Activated CD8-positive, alpha-beta memory T cell treated with anti-CD3 and anti-CD28 coated beads for 24 hours (primary cell): ENCODE results near the gene UFSP2.

Experiments
- DNase-seq: peaks from one replicate; pipeline ENCODE4 v3.0.0-alpha.2; 2020

UFSP2 gene

GRCh38 chr4:185425647-185426352, at the start of gene UFSP2:
Gene UFSP2, minus strand, starts transcription at chr4:185425964. Its CDS starts 96 bp downstream, at chr4:185425868.
- DNase-seq, result peak; percentile 99

DNA sequence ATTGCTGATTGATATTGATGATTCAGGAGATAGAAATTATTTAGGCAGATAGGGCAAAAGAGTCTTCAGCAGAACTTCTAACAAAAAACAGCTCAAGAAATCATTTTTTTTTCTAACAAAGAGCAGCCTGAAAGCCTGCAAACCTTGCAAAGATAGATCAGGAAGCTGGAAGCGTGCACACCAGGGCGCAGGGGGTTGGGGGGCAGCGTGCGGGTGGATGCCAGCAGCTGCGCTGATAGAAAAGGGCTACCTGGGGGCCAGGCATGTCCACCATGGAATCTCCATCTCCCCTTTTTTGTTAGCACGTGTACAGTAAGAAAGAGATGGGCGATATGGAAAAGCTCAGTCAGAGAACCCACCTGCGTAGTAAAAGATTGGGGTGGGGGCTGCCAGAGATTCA, 47.5 kb upstream of the UFSP2 start:
- DNase-seq, result no peak

- DNase-seq, result no peak
Observed at GRCh38 chr4:185472103-185472542, 46.4 kb upstream of the UFSP2 start.

GRCh38 chr4:185471235-185472102, 45.7 kb upstream of the UFSP2 start, which contains the start of gene CCDC110:
Gene CCDC110, minus strand, starts transcription at chr4:185471733. Its CDS starts 50 bp downstream, at chr4:185471683.
- peak; percentile 93 for DNase-seq

- no peak for DNase-seq
Observed at GRCh38 chr4:185470501-185471195, 44.9 kb upstream of the UFSP2 start.

DNA sequence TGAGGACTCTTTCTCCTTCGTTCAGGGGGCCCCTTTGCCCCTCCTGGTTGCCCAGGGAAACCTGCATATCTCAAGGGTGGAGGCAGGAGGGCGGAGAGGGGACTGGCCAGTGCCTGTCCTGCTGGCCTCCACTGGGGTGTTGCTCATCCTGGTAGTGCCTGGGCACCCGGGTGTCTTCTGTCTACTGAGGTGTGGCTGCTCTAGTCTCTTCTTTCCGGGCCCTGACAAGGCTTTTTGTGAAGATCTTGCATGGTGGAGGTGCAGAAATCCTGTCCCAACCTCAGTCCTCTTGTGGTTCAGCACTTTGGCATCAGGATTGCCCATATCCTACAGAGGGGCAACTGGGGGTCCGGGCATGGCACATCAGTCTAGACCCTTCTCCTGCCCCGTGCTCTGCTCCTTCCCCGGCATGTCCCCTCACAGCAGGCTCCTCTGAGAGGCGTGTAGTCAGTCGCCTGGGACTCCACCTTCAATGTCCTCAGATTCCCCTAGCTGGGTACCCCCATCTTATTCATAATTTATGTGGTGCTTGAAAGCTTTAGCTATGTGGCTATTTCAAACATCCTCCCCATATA, 43.9 kb upstream of the UFSP2 start:
- DNase-seq, result no peak

GRCh38 chr4:185468999-185469398, 43.2 kb upstream of the UFSP2 start:
- no peak for DNase-seq

- no peak for DNase-seq
Observed at GRCh38 chr4:185467991-185468390, 42.2 kb upstream of the UFSP2 start.

DNA sequence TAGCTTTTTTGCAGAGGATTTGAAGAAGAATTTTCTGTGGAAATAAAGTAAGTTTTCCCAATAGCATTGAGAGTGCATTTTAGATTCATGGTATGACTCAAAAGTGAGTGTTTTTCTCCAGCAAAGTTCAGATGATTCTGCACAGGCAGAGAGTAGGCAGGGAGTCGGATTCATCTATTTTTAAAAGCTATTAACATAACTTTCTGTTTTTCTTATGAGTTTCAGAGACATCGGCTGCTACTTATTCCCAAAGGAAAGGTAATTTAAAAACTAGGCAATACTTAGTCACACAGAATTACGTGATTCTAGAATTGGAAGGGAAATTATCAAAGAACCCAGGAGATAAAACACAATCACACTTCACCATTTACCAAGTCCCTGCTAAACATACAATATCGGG, 41.3 kb upstream of the UFSP2 start:
- DNase-seq, result no peak

- DNase-seq, result no peak
Observed at GRCh38 chr4:185465707-185466106, 39.9 kb upstream of the UFSP2 start.

DNA sequence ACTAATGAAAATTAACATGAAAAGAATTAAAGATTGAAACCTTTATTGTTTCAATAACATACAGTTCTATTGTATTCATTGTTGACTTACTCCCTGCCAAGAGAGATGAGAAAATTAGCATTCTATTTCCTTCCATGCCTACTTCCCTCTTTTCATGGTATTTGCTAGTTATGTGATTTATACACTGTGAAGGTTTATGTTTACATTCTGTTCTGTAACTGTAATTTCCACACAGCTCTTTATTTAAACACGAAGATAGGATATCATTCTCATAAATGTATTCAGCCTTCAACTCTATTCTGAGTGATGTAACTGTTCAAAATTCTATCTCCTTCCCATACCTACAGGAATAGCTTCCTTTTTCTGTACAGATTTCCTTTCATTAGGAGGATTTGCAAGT, 39.1 kb upstream of the UFSP2 start:
- DNase-seq, result no peak

DNA sequence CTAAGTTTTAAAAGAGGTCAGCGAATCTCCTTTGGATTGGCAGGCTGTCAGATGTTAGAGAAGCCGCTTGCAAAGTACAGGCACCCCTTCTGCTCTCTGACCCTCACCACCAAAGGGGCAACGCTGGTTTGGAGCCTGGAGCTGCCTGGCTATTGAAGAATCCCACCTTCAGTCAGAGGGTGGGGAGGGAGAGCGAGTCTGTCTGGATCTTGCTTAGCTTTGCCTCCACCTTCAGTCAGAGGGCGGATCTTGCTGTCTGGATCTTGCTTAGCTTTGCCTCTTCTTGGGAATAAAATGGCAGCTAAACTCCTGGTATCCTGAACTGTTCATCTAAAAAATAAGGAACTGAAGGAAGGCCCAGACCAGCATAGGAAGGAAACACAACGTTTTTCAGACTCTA, 38.4 kb upstream of the UFSP2 start:
- no peak for DNase-seq

DNA sequence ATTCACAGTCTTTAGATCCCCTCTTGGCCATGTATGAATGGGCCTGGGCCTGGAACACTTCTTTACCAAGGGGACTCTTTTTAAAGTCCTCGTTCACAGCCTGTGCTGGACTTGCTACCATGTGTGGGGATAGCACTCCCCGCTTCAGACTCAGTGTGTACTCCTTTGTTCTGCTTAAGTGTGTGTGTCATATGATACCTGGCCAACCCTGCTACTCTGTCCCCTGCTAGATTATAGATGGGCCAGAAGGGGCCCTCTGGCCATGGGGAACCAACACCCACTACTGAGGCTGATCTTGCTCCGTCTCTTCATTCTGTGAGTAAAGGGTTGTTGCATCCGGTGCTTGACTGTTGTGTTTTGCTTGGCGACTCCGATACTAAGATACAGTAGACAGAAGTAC, 37.8 kb upstream of the UFSP2 start:
- no peak for DNase-seq

GRCh38 chr4:185461565-185461964, 35.8 kb upstream of the UFSP2 start:
- DNase-seq, result no peak

- DNase-seq, result no peak
Observed at GRCh38 chr4:185457136-185457535, 31.4 kb upstream of the UFSP2 start.

DNA sequence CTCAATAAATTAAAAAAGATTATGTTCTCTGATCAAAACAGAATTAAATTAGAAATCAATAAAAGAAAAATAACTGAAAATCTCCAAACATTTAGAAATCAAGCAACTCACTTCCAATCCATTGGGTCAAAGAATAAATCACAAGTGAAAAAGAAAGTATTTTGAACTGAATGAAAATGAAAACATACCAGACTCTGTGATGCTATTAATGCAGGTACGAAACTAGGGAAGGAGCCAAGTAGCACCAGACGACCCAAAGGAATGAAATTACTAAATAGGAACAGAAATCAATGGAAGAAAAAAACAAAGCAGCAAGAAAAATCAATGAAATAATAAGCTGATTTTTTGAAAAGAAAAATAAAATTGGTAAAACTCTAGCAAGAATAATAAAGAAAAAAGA, 30.4 kb upstream of the UFSP2 start:
- DNase-seq, result no peak

DNA sequence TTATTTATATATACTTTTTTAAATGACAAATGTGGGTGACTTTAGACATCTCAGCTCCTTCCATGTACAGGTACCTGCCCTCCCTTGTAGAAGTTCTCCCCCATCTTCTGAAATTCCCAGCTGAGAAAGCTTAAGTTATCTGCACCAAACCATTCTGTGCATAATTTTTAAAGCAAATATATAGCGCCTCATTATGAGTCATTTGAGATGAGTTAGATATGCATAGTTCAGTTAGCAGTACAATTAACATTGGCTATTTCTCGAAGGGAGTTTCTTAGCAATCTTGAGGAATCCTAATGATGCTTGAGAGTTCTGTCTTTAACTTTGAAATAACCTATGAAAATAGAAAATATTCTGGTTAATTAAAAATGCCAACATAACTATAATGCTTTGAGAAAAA, 19.4 kb upstream of the UFSP2 start:
- no peak for DNase-seq

GRCh38 chr4:185441479-185441878, 15.7 kb upstream of the UFSP2 start:
- DNase-seq, result no peak

GRCh38 chr4:185437809-185438208, 12.0 kb upstream of the UFSP2 start:
- no peak for DNase-seq

DNA sequence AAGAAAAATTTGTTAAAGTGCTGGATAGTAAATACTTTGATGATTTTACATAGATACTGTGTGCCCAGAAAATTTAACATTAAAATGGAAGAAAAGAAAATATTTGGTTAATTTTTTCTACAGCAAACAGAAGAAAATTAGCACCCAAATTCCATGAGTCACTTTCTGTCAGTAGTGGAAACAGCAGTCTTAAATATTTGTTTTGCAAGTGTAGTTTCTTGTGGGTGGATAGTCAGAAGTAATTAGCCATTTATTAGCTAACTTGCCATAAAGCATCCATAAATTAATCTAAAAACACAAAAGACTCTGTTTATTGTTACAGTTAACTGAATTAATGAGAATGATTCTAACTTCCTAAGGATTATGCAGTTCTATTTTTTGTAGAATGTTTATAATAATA, 9.7 kb upstream of the UFSP2 start:
- DNase-seq, result no peak

GRCh38 chr4:185429660-185430059, 3.9 kb upstream of the UFSP2 start:
- no peak for DNase-seq

- no peak for DNase-seq
Observed at GRCh38 chr4:185426960-185427688, 1.4 kb upstream of the UFSP2 start.
